ENCODE results near the gene HSP90AB1. TPM values are rescaled to one million over a fixed set of nuclear protein-coding genes. Genes with fewer than 3 reads are reported as not detected.

HSP90AB1 gene
- 865 and 876 TPM in 2 replicates for total RNA-seq
- polyA plus RNA-seq: 665 and 702 TPM in 2 replicates

GRCh38 chr6:44246663-44247337 lies at the start of gene HSP90AB1:
Gene HSP90AB1, plus strand, starts transcription at chr6:44247101. Its CDS starts 1,529 bp downstream, at chr6:44248630.
- no peak for TF ChIP-seq CTCF (IDR thresholded peaks at IDR 0.05; ENCODE audit: low read depth, low read length)
- Histone ChIP-seq H3K4me3 (peak within 1 kb of the TSS; percentile 93), H3K36me3 (peaks cover 30% of the 10 kb centered on the region), H3K27ac (peak within 1 kb of the TSS; percentile 91), H3K4me1 (ENCODE audit: low read depth) (peaks cover 8% of the 10 kb centered on the region), H3K9me3 (ENCODE audit: low read depth) (no peaks in the 10 kb centered on the region), H3K27me3 (no peaks in the 10 kb centered on the region)
- peak; percentile 97 to 99 for DNase-seq (ENCODE audit: low read depth in 1 of 2, low spot score in 1 of 2)

- no peak for DNase-seq (ENCODE audit: low read depth in 1 of 2, low spot score in 1 of 2)
- no peaks in the 10 kb centered on the region for H3K9me3 ChIP-seq (ENCODE audit: low read depth)
- H3K36me3 ChIP-seq: no peaks in the 10 kb centered on the region
- no peaks in the 10 kb centered on the region for H3K27me3 ChIP-seq
- TF ChIP-seq CTCF (IDR thresholded peaks at IDR 0.05; ENCODE audit: low read depth, low read length): no peak
- H3K27ac ChIP-seq: no peak overlapping the region
- no peaks in the 10 kb centered on the region for H3K4me1 ChIP-seq (ENCODE audit: low read depth)
- H3K4me3 ChIP-seq: no peak overlapping the region
These were observed 48.2 kb upstream of the HSP90AB1 start for GRCh38 chr6:44198684-44199083.

GRCh38 chr6:44199883-44200282 lies 47.0 kb upstream of the HSP90AB1 start:
- H3K4me1 ChIP-seq (ENCODE audit: low read depth): no peaks in the 10 kb centered on the region
- TF ChIP-seq CTCF (IDR thresholded peaks at IDR 0.05; ENCODE audit: low read depth, low read length): no peak
- H3K9me3 ChIP-seq (ENCODE audit: low read depth): no peaks in the 10 kb centered on the region
- H3K4me3 ChIP-seq: no peak overlapping the region
- H3K36me3 ChIP-seq: no peaks in the 10 kb centered on the region
- no peak overlapping the region for H3K27ac ChIP-seq
- no peak for DNase-seq (ENCODE audit: low read depth in 1 of 2, low spot score in 1 of 2)
- H3K27me3 ChIP-seq: no peaks in the 10 kb centered on the region

DNA sequence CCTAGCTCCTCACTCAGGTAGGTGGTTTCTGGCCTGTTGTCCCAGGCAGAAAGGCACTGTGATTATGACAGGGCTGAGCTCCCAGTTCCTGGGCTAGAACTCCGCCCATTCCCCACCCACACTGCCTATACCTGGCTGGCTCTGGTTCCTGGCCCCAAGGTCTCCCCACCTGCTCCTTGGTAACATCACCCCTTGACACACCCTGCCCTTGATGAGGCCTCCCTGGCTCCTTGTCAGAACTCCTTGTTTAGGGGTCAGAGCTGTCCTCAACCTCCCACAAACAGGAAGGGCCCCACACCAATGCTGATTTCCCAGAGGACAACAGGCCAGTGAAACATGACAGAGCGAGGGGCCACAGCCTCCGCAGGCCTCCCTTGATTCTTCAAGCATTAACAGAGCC lies 45.7 kb upstream of the HSP90AB1 start:
- Histone ChIP-seq H3K4me3 (no peak overlapping the region), H3K27ac (no peak overlapping the region), H3K36me3 (no peaks in the 10 kb centered on the region), H3K4me1 (ENCODE audit: low read depth) (no peaks in the 10 kb centered on the region), H3K9me3 (ENCODE audit: low read depth) (no peaks in the 10 kb centered on the region), H3K27me3 (no peaks in the 10 kb centered on the region)
- DNase-seq (ENCODE audit: low read depth in 1 of 2, low spot score in 1 of 2): no peak
- TF ChIP-seq CTCF (IDR thresholded peaks at IDR 0.05; ENCODE audit: low read depth, low read length): no peak

- Histone ChIP-seq H3K4me1 (ENCODE audit: low read depth) (peaks cover 2% of the 10 kb centered on the region), H3K27ac (no peak overlapping the region), H3K36me3 (no peaks in the 10 kb centered on the region), H3K27me3 (no peaks in the 10 kb centered on the region), H3K9me3 (ENCODE audit: low read depth) (no peaks in the 10 kb centered on the region), H3K4me3 (no peak overlapping the region)
- DNase-seq (ENCODE audit: low read depth in 1 of 2, low spot score in 1 of 2): no peak
- no peak for TF ChIP-seq CTCF (IDR thresholded peaks at IDR 0.05; ENCODE audit: low read depth, low read length)
These were observed 45.1 kb upstream of the HSP90AB1 start for GRCh38 chr6:44201638-44202303.

Measured in cardiac muscle cell (in vitro differentiated cells and primary cell).